ENCODE data around the gene ZNF232. TPM values are rescaled to one million over a fixed set of nuclear protein-coding genes. Genes with fewer than 3 reads are reported as not detected.
"Not testable (repeated sequence)": the region's sequence is repeated elsewhere in the genome, so short reads cannot be mapped to it uniquely, and the experiment has no call there.

ZNF232 gene
- total RNA-seq: 10 to 100 TPM in 1 of 3 donors, 1 to 10 TPM in 2; 5.1 to 13.8 (median 9.2) TPM

- TF ChIP-seq POLR2A (IDR thresholded peaks at IDR 0.05) (peak; percentile 47), POLR2AphosphoS5 (IDR thresholded peaks at IDR 0.05) (peak; percentile 51 to 68 (median 54))
- TF ChIP-seq, protein P1, sequence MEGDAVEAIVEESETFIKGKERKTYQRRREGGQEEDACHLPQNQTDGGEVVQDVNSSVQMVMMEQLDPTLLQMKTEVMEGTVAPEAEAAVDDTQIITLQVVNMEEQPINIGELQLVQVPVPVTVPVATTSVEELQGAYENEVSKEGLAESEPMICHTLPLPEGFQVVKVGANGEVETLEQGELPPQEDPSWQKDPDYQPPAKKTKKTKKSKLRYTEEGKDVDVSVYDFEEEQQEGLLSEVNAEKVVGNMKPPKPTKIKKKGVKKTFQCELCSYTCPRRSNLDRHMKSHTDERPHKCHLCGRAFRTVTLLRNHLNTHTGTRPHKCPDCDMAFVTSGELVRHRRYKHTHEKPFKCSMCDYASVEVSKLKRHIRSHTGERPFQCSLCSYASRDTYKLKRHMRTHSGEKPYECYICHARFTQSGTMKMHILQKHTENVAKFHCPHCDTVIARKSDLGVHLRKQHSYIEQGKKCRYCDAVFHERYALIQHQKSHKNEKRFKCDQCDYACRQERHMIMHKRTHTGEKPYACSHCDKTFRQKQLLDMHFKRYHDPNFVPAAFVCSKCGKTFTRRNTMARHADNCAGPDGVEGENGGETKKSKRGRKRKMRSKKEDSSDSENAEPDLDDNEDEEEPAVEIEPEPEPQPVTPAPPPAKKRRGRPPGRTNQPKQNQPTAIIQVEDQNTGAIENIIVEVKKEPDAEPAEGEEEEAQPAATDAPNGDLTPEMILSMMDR (IDR thresholded peaks at IDR 0.05): peak in 1 of 3 donors; percentile 9
- peak within 1 kb of the TSS; percentile 76 to 86 for H3K27ac ChIP-seq
- peaks cover 6 to 20% of the 10 kb centered on the region in 2 donors for H3K27me3 ChIP-seq
- H3K4me3 ChIP-seq: peak within 1 kb of the TSS; percentile 88 to 95 (median 90)
- H3K9me3 ChIP-seq: no peaks in the 10 kb centered on the region
- H3K36me3 ChIP-seq: no peaks in the 10 kb centered on the region
- no peaks in the 10 kb centered on the region for H3K4me1 ChIP-seq
- DNase-seq (ENCODE audit: low spot score in 2 of 2): peak; percentile 93 to 94
- intact Hi-C loops (cut with DNase I; ENCODE audit: low total_unique reads): no loop called here
Measured at GRCh38 chr17:5111402-5112204, at the start of gene ZNF232. TSS of gene ZNF232 (minus strand) at chr17:5111878. CDS start at chr17:5111822, 56 bp downstream.

DNA sequence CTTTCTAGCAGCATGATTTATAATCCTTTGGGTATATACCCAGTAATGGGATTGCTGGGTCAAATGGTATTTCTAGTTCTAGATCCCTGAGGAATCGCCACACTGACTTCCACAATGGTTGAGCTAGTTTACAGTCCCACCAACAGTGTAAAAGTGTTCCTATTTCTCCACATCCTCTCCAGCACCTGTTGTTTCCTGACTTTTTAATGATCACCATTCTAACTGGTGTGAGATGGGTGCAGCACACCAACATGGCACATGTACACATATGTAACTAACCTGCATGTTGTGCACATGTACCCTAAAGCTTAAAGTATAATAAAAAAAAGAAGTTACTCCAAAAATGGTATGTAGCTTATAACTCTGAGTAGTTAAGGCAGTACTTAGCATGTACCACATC, 49.0 kb upstream of the ZNF232 start:
- H3K4me1 ChIP-seq; H3K27me3 ChIP-seq; H3K36me3 ChIP-seq; DNase-seq (ENCODE audit: low spot score in 2 of 2); intact Hi-C loops (cut with DNase I; ENCODE audit: low total_unique reads); H3K27ac ChIP-seq; H3K4me3 ChIP-seq; H3K9me3 ChIP-seq: not testable (repeated sequence)

DNA sequence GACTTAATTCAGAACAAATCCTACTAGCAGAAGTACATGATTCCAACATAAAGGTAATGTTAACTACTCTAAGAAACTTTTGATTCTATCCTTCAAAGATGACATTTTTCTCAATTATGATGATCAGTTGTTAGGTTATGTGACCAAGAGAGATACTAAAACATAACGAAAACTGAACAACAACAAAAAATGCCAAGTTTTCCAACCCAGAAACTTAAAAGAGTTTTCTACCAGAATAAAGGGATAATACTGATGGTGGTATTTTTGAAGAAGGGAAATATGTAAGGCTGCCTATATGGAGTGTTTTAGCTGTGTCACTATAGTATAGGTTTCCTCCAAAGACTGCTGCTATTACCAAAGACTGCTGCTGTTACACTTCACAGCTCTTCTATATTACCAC, 34.4 kb upstream of the ZNF232 start:
- H3K27me3 ChIP-seq; H3K4me3 ChIP-seq; H3K36me3 ChIP-seq; H3K4me1 ChIP-seq; H3K27ac ChIP-seq; DNase-seq (ENCODE audit: low spot score in 2 of 2); intact Hi-C loops (cut with DNase I; ENCODE audit: low total_unique reads); H3K9me3 ChIP-seq: not testable (repeated sequence)

- not testable (repeated sequence) for DNase-seq (ENCODE audit: low spot score in 2 of 2); H3K27me3 ChIP-seq
Measured at GRCh38 chr17:5142877-5143276, 31.2 kb upstream of the ZNF232 start.

DNA sequence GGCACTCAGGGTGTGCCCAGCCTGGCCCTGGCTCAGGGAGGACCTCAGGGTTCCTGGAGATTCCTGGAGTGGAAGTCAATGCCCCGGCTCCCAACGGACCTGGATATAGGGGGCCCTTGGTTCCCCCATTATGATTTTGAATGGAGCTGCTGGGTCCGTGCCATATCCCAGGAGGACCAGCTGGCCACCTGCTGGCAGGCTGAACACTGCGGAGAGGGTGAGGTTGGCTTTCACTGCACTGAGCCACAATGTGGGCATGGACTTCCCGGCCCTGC, 27.7 kb upstream of the ZNF232 start:
- TF ChIP-seq, protein P1 (IDR thresholded peaks at IDR 0.05): no peak
- TF ChIP-seq POLR2AphosphoS5 (IDR thresholded peaks at IDR 0.05): no peak
- no peak for TF ChIP-seq POLR2A (IDR thresholded peaks at IDR 0.05)
- Histone ChIP-seq H3K36me3 (no peaks in the 10 kb centered on the region), H3K27me3 (no peaks in the 10 kb centered on the region), H3K4me3 (no peak overlapping the region), H3K9me3 (no peaks in the 10 kb centered on the region), H3K4me1 (no peaks in the 10 kb centered on the region), H3K27ac (no peak overlapping the region)
- intact Hi-C loops (cut with DNase I; ENCODE audit: low total_unique reads): no loop called here
- DNase-seq (ENCODE audit: low spot score in 2 of 2): no peak

More at GRCh38 chr17:5142877-5143276, 31.2 kb upstream of the ZNF232 start:
- H3K4me1 ChIP-seq; H3K36me3 ChIP-seq; H3K27ac ChIP-seq; H3K9me3 ChIP-seq; H3K4me3 ChIP-seq; intact Hi-C loops (cut with DNase I; ENCODE audit: low total_unique reads): not testable (repeated sequence)

- no peaks in the 10 kb centered on the region for H3K9me3 ChIP-seq
- no peak overlapping the region for H3K4me3 ChIP-seq
- H3K36me3 ChIP-seq: no peaks in the 10 kb centered on the region
- H3K27me3 ChIP-seq: no peaks in the 10 kb centered on the region
- no peaks in the 10 kb centered on the region for H3K4me1 ChIP-seq
- no peak overlapping the region for H3K27ac ChIP-seq
- TF ChIP-seq POLR2AphosphoS5 (IDR thresholded peaks at IDR 0.05): no peak
- TF ChIP-seq, protein P1 (IDR thresholded peaks at IDR 0.05): no peak
- TF ChIP-seq POLR2A (IDR thresholded peaks at IDR 0.05): no peak
- DNase-seq (ENCODE audit: low spot score in 2 of 2): no peak
- intact Hi-C loops (cut with DNase I; ENCODE audit: low total_unique reads): no loop called here
Measured at GRCh38 chr17:5138616-5139457, 27.2 kb upstream of the ZNF232 start.

GRCh38 chr17:5138198-5138544, 26.5 kb upstream of the ZNF232 start:
- intact Hi-C loops (cut with DNase I; ENCODE audit: low total_unique reads); DNase-seq (ENCODE audit: low spot score in 2 of 2); H3K4me1 ChIP-seq; H3K27ac ChIP-seq; H3K9me3 ChIP-seq; H3K27me3 ChIP-seq; H3K4me3 ChIP-seq; H3K36me3 ChIP-seq: not testable (repeated sequence)

DNA sequence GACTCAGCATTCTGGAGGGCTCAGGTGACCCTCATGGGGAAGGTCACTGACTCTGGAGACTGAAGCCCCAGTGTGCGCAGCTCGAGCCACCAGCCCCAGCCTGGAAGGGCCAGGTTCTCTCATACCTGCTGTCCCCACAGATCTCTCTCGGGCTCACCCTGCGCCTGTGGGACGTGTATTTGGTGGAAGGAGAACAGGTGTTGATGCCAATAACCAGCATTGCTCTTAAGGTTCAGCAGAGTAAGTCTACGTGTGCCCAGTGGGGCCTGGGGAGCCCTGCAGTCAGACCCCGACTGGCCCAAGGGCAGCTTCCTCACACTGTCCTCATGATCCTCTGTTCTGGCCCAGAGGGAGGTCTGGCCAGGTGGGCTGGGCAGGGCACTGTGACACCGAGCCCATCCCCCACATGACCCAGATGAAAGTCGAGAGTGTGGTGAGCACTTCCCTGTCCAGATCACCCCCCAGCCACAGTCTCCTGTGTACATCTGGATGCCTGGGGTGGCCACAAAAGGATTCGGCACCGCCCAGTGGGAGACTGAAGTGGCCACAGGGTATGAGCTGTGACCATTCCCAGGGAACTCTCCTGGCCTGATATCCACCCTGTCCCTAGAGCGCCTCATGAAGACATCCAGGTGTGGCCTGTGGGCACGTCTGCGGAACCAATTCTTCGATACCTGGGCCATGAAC, 26.0 kb upstream of the ZNF232 start:
- H3K27me3 ChIP-seq; H3K9me3 ChIP-seq; DNase-seq (ENCODE audit: low spot score in 2 of 2); H3K36me3 ChIP-seq; intact Hi-C loops (cut with DNase I; ENCODE audit: low total_unique reads); H3K4me3 ChIP-seq; H3K4me1 ChIP-seq; H3K27ac ChIP-seq: not testable (repeated sequence)

GRCh38 chr17:5136580-5137412, 25.1 kb upstream of the ZNF232 start:
- DNase-seq (ENCODE audit: low spot score in 2 of 2); intact Hi-C loops (cut with DNase I; ENCODE audit: low total_unique reads); H3K36me3 ChIP-seq; H3K4me1 ChIP-seq; H3K4me3 ChIP-seq; H3K27me3 ChIP-seq; H3K27ac ChIP-seq; H3K9me3 ChIP-seq: not testable (repeated sequence)

All from breast epithelium (tissue), 4 donors.